ENCODE data around the gene MED20.

MED20 gene

DNA sequence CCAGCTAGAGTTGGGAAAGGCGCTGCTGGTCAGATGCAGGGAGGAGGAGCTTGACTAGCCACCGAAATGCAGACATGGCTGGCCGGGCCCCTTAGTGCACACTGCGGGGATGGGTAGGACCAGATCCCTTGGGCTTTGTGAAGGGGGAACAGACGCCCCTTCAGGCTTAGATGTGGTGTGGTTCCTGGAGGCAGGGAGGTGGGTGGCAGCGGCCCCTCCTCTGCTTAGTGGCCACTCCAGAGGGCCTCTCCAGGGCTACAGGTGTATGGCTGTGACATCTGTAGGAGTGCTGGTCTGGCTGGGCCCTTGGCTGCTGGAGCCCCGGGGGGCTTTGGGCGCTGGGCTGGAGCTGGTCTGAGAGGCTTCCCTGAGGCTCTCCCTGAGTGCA is 14.7 kb upstream of the MED20 start:
- H3K4me1 Mint-ChIP-seq, result peaks cover 77% of the 10 kb centered on the region
- no peak for ATAC-seq
- H3K27me3 Mint-ChIP-seq, result no peaks in the 10 kb centered on the region
- peaks cover 39% of the 10 kb centered on the region for H3K36me3 Mint-ChIP-seq
- H3K27ac Mint-ChIP-seq, result peak overlapping the region; percentile 68
- H3K9me3 Mint-ChIP-seq, result no peaks in the 10 kb centered on the region
- H3K4me3 Mint-ChIP-seq, result no peak overlapping the region

DNA sequence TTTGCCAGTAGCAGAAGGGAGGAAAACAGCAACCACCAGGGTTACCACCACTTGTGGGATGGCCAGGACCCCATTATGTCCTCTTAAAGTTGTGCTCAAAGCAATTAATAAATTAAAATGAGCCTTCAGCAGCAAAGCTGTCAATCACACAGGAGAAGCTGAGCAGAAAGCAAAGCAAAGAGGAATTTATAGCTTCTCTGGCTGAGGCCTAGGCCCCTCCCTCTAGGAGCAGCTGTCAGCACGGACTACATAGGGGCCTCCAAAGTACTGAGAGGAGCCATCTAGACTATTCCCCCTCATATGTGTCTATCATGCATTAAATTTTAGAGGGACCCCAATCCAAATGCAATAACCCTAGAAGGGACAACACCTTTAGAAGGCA is 14.2 kb upstream of the MED20 start:
- Mint-ChIP-seq H3K27ac (peak overlapping the region; percentile 68), H3K9me3 (no peaks in the 10 kb centered on the region), H3K27me3 (no peaks in the 10 kb centered on the region), H3K4me3 (no peak overlapping the region), H3K4me1 (peaks cover 72% of the 10 kb centered on the region), H3K36me3 (peaks cover 39% of the 10 kb centered on the region)
- no peak for ATAC-seq

DNA sequence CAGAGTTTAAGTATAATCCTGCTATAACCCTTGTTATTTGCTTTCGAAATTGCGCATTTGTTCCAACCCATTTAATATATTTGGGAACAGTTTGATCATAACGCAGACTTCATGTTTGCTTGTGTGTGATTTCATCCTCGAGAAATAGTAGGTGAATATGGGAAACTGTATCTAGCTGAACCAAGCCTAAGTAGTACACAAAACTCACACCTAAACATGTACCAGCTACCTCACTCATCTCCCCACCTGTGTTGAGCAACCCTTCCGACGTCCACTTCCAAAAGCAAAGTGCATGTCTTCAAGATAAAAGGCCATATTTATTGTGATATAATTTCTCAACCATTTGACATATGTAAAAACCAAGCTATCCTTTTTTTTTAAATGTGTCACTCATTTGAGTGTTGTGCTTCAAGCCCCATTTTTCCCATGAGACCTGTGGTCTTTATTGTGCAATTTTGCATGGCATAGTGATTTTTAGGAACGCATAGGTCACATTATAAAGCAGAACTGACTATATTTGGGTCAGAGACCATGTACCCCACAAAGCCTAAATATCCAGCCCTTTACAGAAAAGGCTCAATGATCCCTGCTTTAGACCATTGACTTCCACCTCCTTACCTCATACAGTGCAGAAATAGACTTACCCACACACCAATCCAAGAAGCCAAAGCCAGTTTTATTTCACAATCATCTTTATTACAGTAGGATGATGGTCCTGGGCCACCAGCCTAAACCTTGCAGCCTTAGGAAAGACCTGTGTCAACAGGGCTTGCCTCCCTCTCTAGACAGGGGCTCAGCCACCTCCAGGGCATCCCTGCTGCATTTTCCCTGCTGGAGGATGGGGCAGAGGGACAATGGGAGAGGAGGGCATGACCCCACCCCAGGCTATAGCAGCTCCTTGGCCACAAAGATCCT is 13.6 kb upstream of the MED20 start:
- H3K27ac Mint-ChIP-seq, result peak overlapping the region; percentile 68
- no peak for ATAC-seq
- H3K27me3 Mint-ChIP-seq, result no peaks in the 10 kb centered on the region
- no peak overlapping the region for H3K4me3 Mint-ChIP-seq
- peaks cover 45% of the 10 kb centered on the region for H3K36me3 Mint-ChIP-seq
- peaks cover 66% of the 10 kb centered on the region for H3K4me1 Mint-ChIP-seq
- H3K9me3 Mint-ChIP-seq, result no peaks in the 10 kb centered on the region

DNA sequence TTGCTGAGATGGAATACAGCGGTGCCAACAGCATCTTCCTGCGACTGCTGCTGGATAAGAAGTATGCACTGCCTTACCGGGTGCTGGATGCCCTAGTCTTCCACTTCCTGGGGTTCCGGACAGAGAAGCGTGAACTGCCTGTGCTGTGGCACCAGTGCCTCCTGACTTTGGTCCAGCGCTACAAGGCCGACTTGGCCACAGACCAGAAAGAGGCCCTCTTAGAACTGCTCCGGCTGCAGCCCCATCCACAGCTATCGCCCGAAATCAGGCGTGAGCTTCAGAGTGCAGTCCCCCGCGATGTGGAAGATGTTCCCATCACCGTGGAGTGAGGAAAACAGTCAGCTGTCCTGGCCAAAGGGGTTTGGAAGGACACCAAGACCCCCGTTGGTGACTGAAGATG is 11.4 kb upstream of the MED20 start:
- Mint-ChIP-seq H3K27me3 (no peaks in the 10 kb centered on the region), H3K9me3 (no peaks in the 10 kb centered on the region), H3K36me3 (peaks cover 51% of the 10 kb centered on the region), H3K4me1 (peaks cover 44% of the 10 kb centered on the region), H3K27ac (peak overlapping the region; percentile 68), H3K4me3 (no peak overlapping the region)
- no peak for ATAC-seq

DNA sequence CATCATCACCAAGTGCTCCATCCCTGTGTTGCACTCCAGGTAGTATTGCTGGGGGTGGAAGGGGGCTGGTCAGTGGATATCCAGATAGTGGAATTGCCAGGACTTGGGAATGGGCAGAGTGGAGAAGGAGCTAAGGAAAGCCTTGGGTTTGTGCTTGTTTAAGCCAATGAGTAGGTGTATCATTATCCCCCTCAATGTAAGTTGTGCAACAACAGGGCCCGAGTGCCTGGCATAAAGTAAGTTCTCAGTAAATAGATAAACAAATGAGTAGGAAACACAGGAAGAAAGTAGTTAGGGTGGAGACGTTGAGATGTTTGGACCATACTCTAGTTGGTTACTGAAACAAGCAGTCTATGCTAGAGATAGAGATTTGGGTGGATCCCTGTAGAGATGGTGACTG is 10.9 kb upstream of the MED20 start:
- peak overlapping the region; percentile 68 for H3K27ac Mint-ChIP-seq
- no peak overlapping the region for H3K4me3 Mint-ChIP-seq
- no peaks in the 10 kb centered on the region for H3K27me3 Mint-ChIP-seq
- H3K36me3 Mint-ChIP-seq, result peaks cover 51% of the 10 kb centered on the region
- no peak for ATAC-seq
- H3K9me3 Mint-ChIP-seq, result no peaks in the 10 kb centered on the region
- H3K4me1 Mint-ChIP-seq, result peaks cover 38% of the 10 kb centered on the region

DNA sequence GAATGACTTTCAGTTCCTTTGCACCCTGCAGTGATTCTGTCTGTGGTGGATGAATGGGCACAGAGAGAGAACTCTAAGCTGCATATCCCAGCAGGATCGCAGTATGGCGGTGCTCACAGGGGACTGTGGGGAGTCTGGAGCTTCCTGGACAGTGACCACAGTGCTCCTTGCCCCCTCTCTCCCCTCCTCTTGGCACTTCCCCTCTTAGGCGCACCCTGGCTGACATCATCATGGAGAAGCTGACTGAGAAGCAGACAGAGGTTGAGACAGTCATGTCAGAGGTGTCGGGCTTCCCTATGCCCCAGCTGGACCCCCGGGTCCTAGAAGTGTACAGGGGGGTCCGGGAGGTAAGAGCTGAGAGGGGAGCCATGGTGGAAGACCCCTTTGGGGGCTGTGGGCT is 9.0 kb upstream of the MED20 start:
- no peak for ATAC-seq
- Mint-ChIP-seq H3K9me3 (no peaks in the 10 kb centered on the region), H3K27me3 (no peaks in the 10 kb centered on the region), H3K36me3 (peaks cover 52% of the 10 kb centered on the region), H3K4me1 (peaks cover 28% of the 10 kb centered on the region), H3K27ac (no peak overlapping the region), H3K4me3 (no peak overlapping the region)

DNA sequence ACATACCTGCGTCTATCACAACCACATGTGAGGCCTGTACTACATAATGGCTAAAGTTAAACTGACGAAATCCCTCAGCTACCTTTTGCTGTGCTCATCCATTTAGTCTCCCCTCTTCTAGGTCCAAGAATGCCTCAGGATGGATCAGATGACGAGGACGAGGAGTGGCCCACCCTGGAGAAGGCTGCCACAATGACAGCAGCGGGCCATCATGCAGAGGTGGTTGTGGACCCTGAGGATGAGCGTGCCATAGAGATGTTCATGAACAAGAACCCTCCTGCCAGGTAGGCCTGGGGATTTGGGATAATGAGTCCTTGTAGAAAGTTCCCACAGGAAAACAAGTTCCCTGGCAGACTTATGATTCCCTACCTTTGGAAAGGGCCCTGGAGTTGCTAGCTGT is 6.3 kb upstream of the MED20 start:
- Mint-ChIP-seq H3K36me3 (peaks cover 48% of the 10 kb centered on the region), H3K9me3 (no peaks in the 10 kb centered on the region), H3K27ac (no peak overlapping the region), H3K4me1 (peaks cover 39% of the 10 kb centered on the region), H3K27me3 (no peaks in the 10 kb centered on the region), H3K4me3 (no peak overlapping the region)
- no peak for ATAC-seq

DNA sequence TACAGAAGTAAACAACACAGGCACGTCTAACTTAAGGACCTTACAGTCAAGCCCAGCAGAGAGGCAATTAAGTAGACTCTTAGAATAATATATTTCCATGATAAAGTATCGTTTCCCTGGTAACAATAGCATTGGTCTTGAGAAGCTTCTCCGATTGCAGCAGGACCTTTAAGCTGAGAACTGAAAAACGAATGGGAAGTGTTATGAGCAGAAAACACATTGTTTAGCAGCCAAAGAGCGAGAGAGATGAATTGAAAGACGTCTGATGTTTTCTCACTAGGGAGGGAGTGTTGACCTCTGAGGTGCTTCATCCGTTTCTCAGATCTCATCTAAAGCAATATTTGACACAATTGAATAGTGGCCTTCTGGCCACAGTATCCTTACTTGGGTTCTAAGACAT is 1.2 kb upstream of the MED20 start:
- no peak for ATAC-seq
- Mint-ChIP-seq H3K36me3 (peaks cover 21% of the 10 kb centered on the region), H3K9me3 (no peaks in the 10 kb centered on the region), H3K27ac (peak overlapping the region; percentile 97), H3K27me3 (no peaks in the 10 kb centered on the region), H3K4me3 (peak overlapping the region; percentile 99), H3K4me1 (peaks cover 58% of the 10 kb centered on the region)

DNA sequence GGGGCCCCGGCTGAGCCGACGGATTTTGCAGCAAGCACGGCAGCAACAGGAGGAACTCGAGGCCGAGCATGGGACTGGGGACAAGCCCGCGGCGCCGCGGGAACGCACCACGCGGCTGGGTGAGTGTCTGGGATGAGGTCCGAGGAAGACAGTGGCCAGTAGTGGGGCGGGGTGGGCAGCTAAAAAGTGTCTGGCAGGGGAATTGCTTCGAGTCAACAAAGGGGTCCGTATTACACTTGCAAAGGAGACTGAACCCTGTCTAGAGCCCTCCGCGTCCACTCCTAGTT is 716 bp upstream of the MED20 start:
- Mint-ChIP-seq H3K27ac (peak overlapping the region; percentile 97), H3K4me1 (peaks cover 58% of the 10 kb centered on the region), H3K4me3 (peak overlapping the region; percentile 99), H3K36me3 (peaks cover 21% of the 10 kb centered on the region), H3K9me3 (no peaks in the 10 kb centered on the region), H3K27me3 (no peaks in the 10 kb centered on the region)
- ATAC-seq, result no peak

DNA sequence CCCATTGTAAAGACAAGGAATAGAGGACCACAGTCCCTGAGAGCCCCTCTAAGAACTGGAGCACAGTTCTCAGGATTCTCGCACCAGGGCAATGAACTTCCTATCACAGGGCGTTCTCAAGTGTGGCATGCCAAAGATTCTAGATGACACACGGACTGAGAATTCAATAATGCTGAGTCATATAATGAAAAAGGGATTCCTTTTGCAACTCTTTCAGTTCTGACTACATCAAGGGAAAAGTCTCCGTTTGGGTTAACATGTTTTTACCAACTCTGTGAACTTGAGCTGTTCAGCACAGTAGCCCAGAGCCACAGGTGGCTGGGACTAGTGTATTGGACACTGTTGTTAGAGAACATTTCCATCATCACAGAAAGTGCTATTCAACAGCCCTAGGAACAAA is 3.4 kb downstream of the MED20 start:
- Mint-ChIP-seq H3K4me1 (peaks cover 33% of the 10 kb centered on the region), H3K27me3 (no peaks in the 10 kb centered on the region), H3K27ac (no peak overlapping the region), H3K36me3 (peaks cover 15% of the 10 kb centered on the region), H3K4me3 (no peak overlapping the region), H3K9me3 (no peaks in the 10 kb centered on the region)
- no peak for ATAC-seq

DNA sequence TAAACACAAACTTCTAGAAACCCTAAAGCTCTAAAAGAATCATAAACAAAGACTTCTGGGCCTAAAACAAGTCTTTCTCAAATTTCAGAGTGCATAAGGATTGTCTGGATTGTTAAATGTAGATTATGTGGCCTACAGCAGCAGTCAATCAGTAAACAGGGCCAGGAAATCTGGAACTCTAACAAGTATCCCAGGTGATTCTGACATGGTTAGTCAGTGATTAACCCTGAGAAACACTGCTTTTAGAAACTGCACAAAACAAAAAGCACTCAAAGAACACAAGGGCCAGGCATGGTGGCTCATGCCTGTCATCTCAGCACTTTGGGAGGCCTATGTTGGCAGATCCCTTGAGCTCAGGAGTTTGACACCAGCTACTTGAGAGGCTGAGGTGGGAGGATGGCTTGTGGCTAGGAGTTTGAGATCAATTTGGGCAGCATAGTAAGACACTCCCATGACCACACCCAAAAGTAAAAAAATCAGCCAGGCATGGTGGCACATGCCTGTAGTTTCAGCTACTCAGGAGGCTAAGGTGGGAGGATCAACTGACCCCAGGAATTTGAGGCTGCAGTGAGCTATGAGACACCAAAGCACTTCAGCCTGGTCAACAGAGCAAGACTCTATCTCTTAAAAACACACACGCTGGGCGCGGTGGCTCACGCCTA is 5.9 kb downstream of the MED20 start:
- Mint-ChIP-seq H3K4me3 (no peak overlapping the region), H3K27ac (no peak overlapping the region)

DNA sequence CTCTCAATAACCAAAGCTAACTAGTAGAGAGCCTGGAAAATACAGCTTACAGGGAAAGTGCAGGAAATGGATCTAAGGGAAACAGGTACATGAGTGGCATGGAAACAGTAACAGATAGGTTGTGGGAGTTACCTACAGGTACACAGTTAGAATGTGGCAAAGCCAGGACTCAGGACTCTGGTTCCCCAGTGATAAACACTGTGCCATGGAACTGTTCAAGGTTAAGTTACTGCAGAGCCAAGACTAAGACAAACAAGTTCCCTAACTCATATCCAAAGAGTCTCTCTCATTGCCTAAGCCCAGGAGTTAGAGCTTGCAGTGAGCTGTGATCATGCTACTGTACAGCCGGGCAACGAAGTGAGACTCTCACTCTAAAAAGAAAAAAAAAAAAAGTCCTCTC is 6.6 kb downstream of the MED20 start:
- Mint-ChIP-seq H3K27ac (no peak overlapping the region), H3K4me3 (no peak overlapping the region), H3K9me3 (no peaks in the 10 kb centered on the region), H3K36me3 (peaks cover 15% of the 10 kb centered on the region), H3K27me3 (no peaks in the 10 kb centered on the region), H3K4me1 (peaks cover 7% of the 10 kb centered on the region)
- ATAC-seq, result no peak

More for the DNA sequence above, 5.9 kb downstream of the MED20 start:
- Mint-ChIP-seq H3K9me3 (no peaks in the 10 kb centered on the region), H3K36me3 (peaks cover 15% of the 10 kb centered on the region), H3K4me1 (peaks cover 11% of the 10 kb centered on the region), H3K27me3 (no peaks in the 10 kb centered on the region)
- no peak for ATAC-seq

DNA sequence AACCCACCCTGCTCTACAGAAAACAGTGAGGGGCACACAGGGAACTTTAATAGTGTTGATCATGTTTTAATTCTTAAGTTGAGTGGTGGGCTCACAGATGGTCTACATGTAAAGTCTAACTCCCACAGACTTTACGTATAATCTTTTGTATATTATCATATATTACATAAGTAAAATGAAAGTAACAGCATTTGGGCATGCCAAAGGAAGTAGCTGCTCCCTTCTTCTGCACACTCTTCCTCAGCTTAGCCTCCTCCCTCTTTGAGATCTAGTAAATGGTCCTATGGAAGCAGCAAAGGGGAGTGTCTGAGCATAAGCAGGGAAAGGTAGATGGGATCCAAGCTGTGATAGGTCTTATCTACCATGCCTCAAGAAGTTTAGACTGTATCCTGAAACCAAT is 11.2 kb downstream of the MED20 start:
- H3K27ac Mint-ChIP-seq, result no peak overlapping the region
- no peak for ATAC-seq
- H3K36me3 Mint-ChIP-seq, result peaks cover 38% of the 10 kb centered on the region
- H3K4me3 Mint-ChIP-seq, result no peak overlapping the region
- H3K9me3 Mint-ChIP-seq, result no peaks in the 10 kb centered on the region
- H3K4me1 Mint-ChIP-seq, result peaks cover 7% of the 10 kb centered on the region
- no peaks in the 10 kb centered on the region for H3K27me3 Mint-ChIP-seq

DNA sequence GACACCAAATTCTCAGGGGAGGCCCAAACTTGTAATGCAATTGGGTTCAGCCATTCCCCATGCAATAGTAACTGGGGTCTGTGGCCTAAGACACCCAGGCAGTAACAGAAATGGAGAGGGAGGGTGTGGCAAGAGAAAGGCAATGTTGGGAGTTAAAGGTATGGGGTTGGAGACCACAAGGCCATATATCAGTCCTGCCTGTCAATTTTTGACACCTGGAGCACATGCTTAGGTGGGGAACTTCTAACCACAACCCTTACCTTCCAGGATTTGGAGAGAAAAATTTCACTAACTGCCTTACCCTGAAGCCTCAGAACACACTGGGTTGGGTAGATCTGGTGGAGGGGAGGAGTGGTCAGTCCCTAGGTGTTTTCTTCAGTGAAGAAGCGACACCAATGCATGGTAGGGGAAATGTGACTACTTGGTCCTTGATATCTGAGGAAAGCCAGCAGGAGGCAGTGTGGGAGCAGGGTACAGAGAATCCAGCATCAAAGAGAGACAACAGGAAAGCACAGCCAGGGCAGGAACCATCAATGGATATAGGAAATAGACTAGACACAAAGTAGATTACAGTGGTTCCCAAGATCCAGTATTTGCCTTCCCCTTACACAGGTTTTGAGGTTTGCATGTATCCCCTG is 18.9 kb downstream of the MED20 start:
- no peaks in the 10 kb centered on the region for H3K9me3 Mint-ChIP-seq
- H3K36me3 Mint-ChIP-seq, result peaks cover 14% of the 10 kb centered on the region
- H3K27ac Mint-ChIP-seq, result no peak overlapping the region
- no peaks in the 10 kb centered on the region for H3K4me1 Mint-ChIP-seq
- H3K4me3 Mint-ChIP-seq, result no peak overlapping the region
- H3K27me3 Mint-ChIP-seq, result no peaks in the 10 kb centered on the region
- ATAC-seq, result no peak

DNA sequence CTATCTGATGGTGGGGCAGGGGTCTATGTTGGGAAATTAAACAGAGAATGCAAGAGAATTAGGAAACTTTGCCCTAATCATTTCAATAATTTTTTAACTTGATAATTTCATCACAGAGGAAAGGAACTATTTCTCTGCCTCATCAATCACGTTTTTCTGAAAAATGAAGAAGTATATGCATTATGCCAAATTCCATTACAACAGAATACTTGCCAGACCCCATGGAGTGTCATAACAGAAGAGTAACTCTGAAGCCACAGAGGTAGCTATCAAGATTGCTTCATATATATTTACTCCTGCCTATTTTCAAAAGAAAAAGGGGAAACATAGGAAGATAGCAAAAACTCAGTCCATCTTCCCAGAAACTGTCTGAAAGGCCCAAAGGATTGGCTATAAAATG is 20.1 kb downstream of the MED20 start:
- Mint-ChIP-seq H3K27ac (no peak overlapping the region), H3K9me3 (no peaks in the 10 kb centered on the region), H3K36me3 (peaks cover 14% of the 10 kb centered on the region), H3K4me3 (no peak overlapping the region), H3K4me1 (peaks cover 7% of the 10 kb centered on the region), H3K27me3 (no peaks in the 10 kb centered on the region)
- no peak for ATAC-seq

DNA sequence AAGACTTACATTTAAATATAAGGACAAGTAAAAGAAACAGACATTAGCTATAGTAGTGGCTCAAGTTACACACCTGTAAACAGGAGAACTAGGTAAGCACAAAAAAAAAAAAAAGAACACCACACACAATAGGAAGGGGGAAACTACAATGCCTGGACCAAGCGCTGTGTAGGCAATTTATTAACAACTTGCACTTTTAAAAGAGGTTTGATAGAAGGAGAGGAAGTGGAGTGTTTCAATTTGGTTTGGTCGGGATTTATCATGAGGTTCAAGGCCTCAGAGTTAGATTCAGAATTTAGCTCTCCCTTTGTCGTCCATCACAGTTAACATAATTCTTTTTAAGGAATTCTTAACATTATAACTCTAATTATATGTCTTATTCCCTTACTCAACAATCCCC is 24.7 kb downstream of the MED20 start:
- H3K27me3 Mint-ChIP-seq, result no peaks in the 10 kb centered on the region
- H3K27ac Mint-ChIP-seq, result no peak overlapping the region
- ATAC-seq, result no peak
- H3K9me3 Mint-ChIP-seq, result no peaks in the 10 kb centered on the region
- peaks cover 9% of the 10 kb centered on the region for H3K4me1 Mint-ChIP-seq
- no peaks in the 10 kb centered on the region for H3K36me3 Mint-ChIP-seq
- H3K4me3 Mint-ChIP-seq, result no peak overlapping the region
